Fibroblast of the conjunctiva (primary cell): ENCODE data around the gene AGPS.

Experiments
- DNase-seq: peaks from one replicate; pipeline ENCODE4 v3.0.0-alpha.2; 2010; ENCODE audit warnings: low read depth

Gene AGPS

DNA sequence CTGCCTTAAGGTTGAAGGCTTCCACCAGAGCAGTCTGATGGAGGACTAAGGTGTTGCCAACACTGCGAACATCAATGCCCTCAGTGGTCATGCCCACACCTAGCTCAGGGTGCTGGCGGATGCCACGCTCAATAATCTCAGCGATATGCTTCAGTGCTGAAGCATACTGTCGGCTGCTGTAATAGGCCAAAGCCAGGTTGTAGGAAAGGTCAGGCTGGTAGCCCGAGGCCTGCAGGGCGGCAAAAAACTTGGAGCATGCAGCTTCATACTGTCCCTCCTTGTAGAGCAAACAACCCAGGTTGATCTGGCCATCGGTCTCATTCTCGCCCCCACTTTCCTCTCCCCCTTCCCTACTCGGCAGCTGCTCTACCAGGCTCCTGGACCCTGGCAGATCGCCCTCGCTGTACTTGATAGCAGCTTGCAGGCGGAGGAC lies 159.4 kb downstream of the AGPS start:
- DNase-seq: no peak

DNA sequence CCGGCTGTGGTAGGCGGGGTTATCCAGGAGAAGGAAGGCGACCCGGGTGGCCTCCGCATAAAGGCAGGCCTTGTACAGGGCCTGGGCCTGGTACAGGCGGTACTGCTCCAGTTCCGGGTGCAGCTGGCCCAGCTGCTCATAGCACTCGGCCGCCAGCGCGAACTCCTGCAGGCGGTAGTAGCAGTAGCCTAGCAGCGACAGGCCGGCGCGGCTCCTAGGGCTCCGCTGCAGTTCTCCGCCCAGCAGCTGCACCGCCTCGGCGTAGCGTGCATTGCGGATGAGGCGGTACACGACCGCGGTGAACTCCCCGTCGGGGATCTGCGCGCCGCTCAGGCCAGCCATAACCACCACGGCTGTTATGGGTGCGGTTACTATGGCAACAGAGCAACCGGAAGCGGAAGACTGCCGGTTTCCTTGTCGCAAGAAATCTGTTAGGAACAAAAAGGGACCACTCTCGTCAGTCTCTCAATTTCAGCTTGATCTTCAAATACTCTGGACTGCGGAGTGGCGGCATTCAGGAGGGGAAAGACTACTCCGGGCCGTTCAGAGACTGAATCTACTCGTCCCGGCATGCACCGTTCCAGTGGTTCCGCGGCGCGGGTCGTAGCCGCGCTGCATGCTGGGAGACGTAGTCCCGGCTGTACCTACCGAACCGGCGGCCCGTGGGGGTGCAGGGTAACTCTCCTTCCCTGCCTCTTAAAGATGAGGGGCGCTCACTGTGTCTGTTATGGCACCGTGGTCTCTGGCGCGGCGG lies 160.0 kb downstream of the AGPS start:
- DNase-seq: peak; percentile 78

DNA sequence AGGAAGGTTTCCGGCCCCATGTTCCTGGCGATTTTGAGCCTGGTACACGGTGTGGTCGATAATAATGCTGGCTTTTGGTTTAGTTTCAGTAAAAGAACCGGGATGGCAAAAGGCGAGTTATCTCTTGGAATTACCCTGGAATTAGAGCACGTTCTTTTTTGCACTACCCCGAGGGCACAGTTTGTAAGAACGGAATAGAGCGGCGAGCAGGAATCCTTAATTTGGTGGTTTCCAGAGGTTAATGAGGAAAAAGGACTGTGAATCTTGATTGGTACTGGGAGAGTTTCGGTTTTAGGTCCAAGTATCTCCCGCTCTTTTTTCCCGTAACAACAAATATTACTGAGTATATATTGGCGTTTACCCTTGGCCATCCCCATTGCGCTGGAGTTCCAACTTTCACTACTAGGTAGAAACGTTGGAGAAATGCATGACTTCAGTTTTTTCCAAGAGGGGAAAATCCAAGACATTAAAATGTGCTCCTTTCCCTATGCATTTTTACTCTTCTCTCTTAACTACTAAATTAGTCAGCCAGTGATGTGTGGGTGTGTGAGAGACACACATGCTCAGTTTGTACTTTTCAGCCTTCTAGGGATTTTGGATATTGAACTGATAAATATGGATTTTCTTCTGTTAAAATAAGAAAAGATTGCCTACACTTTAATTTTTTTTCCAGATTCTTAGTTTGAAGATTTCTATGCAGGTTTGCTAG lies 160.8 kb downstream of the AGPS start:
- no peak for DNase-seq

DNA sequence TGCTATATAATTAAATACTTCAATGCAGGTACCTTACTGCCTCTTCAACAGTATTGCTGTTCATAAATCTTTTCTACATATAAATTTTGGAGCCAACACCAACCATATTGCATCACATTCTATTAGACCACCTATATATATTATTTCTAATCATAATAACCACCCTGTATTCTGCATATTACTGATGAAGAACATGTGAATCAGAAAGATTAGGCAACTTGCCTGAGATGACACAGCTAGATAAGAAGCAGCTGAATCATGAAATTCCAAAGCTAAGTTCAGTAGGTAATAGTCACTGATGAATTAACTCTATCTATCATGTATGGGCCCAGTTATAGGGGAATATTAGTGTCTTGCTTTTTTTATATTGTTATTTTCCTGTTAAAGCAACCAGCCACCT lies 161.8 kb downstream of the AGPS start:
- no peak for DNase-seq

DNA sequence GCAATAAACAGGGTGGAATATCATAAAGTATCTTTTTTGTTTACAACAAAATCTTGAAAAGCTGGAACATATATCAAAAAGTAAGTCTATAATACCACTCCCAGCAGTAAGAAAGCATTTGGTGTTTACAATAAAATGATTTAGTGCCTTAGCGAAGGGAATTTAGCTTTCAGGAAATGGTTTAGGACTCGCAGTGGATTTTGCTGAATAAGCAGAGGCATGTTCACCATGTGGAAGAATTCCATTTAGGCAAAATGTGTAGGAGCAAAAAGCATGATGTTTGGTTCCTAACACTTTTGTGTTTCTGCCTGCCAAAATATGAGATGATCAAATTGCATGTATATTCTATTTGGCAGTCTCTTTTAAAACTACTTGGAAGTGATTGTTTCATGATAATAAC lies 163.6 kb downstream of the AGPS start:
- DNase-seq: no peak

DNA sequence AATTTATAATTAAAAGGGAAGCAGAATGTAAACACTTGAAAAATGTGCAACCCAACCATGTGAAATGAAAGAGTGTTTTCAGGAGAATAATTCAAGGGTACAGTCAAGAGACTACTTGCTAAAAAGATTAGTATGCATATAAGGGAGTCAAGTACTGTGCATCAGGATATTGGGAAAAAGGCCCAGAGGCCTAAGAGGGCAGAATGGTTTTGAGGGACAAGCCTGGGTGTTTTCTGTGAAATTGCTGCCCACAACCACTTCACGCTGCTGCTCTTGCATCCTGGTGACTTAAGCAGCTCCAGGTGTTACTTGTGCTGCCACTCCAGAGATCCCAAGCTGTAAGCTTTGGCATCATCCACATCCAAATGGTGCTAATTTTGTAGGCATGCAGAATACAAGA lies 165.2 kb downstream of the AGPS start:
- DNase-seq: no peak

DNA sequence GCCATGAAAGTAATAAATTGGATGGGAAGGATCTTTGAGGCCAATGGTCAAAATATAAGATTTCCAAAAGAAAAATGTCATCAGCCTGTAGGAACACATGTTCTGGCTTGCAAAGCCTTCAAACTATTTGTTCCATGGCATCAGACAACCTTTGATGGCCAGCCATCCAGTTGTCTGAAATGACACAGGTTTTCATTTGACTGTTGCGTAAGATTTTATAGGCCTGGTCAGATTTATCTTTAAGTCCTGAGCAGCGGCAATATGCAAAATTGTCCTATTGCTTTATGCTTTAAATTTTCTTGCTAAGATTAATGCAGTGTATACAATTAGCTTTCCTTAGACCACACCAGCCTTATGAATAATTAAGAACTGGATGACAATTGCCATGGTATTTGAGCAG lies 167.1 kb downstream of the AGPS start:
- DNase-seq: no peak

DNA sequence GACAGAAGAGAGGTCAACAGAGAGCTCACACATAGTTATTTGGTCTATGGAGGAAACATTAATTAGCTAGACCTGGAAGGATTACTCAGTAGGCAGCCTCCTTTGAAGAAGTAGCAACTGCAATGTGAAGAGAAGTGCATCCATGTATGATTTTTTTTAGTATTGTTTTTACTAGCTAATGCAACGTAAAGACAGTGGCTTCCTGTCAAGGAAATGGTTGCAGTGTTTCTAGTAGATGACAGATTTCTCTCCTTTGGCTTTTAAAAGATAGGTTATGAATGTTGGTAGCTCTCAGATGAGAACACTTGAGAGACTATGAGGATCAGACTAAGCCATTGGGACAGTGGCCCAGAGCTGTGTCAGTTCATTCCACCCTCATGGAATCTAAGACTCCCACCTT lies 175.8 kb downstream of the AGPS start:
- DNase-seq: no peak

DNA sequence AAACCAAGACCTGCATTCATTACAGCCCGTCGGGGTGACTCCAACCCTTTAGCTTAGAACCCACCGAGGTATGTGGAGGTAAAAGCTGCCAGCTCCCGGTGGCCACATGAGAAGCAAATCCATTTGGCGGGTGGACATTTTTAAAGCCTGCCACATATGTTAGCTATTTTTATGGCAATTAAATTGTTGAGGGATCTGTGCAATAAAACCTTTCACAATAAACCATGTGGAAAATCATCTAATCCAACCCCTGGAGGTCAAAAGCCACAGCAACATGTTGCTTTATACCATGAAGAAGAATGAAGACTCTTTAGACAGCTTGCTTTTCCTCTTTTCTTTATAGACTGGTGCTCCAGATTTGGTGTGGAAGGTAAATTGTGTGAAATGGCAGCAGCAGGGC lies 176.3 kb downstream of the AGPS start:
- DNase-seq: no peak

DNA sequence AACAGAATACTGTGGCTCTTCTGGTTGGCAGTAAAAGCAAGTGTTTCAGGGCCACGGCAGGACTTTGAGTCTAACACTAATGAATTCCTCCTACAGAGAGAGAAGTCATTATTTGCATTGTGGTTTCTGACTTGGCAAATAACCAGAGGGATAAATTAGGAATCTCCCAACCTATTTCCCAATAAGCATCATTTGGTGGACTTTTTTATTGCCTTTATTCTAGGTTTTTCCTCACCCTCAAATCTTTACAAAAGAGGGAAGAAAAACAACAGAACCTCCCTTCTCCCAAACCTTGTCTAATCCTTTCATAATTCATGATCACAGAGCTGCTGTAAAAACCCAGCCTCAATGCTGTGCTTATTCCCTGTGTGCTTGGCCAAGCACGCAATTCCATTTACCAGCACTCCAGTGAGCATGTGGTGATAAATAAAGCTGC lies 179.7 kb downstream of the AGPS start:
- DNase-seq: no peak

DNA sequence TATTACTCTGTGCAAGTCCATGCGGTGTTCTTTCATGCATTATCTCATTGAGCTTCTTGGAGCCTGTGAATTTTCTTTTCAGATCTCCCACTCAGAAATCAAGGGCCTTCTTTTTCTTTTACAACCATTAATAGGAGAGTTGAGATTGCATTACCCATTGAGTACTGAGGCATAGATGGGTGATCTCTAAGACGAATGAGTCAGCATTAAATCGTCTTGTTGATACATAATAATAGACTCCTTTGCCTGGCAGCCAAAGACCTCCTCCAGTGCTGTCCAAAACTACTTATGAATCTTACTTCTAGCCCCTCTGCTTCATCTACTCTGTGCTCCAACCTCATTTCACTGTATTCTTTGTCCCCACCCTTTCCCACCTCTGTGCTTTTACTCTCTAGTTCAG lies 180.5 kb downstream of the AGPS start:
- no peak for DNase-seq

DNA sequence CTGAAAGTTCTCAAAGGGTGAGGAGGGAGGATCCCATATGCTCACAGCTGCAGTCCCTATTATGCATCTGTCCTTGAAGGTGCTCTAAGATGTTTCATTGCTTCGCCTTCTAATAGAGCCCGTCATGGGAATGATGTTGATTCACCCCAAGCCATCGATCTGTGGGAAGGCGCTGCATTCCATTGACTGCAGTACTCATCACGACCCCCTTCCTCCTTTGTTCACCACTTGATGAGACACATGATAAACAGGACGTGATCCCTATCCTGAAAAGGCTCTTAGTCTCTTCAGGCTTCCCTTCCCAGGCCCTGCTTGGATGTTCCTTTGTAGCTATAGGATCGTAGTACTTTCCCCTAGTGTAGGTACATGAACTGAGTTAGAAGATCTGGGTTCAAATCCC lies 181.8 kb downstream of the AGPS start:
- no peak for DNase-seq

DNA sequence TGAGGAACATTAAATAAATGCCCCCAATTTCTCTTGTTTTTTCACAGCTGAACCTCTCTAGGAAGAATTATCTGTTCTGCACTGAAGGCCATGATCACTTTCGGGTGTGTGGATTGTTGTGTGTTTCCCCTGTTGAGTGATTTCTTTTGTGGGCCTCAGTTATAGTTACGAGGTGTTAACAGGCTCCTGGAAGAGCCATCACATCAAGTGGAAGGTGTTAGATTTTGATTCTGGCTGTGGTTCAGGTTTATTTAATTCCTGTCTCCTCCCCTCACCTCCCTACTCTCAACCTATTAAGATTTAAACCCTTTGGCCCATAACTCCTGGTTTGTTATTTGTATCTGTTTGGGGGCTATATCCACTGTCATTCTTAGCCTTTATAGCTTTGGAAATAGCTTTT lies 182.8 kb downstream of the AGPS start:
- DNase-seq: no peak

DNA sequence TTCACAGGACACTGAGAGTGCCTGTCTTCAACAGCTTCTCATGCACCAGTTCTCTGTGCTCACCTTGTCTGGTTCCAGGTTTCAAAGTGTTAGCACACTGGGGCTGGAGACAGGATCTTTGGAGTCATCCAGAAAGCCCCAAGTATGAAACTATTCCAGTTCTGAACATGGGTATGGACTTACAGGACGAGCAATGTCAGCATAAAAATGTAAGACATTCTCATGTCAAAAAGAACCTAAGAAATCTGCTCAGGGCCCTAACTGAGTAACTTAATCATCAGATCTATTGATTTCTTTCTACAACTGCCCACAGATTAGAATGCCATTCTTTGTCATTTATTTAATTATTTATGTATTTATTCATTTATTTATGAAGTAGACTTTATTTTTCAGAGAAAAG lies 184.5 kb downstream of the AGPS start:
- DNase-seq: no peak

DNA sequence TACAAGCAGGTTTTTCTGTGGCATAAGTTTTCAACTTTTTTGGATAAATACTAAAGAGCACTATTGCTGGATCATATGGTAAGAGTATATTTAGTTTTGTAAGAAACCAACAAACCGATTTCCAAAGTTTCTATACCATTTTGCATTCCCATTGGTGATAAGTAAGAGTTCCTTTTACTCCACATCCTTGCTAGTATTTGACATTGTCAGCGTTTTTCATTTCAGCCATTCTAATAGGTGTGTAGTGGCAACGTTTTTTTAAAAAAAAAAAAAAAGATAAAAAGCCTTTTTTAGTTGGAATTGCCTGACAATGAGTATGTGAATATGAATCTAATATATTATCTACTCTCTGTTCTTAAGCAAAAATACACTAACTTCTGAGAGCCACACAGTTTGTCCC lies 185.9 kb downstream of the AGPS start:
- DNase-seq: no peak

DNA sequence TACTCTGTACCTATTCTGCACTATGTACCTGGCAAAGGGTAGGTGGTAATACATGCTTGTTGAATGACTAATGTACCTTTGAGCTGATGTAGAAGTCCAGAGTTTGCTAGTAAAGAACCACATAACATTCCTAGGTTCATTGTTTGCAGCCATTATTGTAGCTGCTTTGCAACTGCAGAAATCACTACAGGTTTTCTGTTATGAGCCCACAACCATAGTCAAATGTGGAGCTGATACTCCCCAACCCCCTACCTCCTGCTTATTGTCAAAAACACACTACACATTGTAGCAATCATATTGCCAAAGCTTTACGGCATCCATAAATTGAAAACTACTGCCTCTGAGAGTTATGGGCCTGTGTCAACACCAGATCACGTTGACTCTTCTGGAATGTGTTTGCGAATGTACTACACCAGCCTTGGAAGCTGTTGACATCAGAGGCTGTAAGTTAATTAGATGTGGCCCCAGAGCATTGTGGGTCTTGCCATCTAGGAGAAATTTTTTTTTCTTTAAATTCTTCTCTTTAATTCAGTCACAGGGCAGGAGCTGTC lies 187.0 kb downstream of the AGPS start:
- no peak for DNase-seq

DNA sequence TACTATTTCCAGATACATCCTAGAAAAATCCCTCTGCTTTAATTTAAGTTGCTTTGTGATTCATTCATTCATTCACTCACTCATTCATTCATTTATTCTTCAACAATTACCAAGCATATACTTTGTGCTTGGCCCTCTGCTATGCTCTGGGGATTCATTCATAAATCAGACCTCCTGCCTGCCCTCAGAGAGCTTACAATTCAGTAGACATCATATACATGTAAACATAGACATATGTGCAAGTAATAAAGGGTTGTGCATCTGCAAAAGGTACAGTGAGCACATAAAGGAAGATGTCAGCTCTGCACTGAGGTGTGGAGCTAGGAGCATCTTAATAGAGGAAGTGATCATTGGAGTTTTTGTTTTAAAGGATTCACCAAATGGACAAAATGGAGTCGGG lies 189.4 kb downstream of the AGPS start:
- DNase-seq: no peak

DNA sequence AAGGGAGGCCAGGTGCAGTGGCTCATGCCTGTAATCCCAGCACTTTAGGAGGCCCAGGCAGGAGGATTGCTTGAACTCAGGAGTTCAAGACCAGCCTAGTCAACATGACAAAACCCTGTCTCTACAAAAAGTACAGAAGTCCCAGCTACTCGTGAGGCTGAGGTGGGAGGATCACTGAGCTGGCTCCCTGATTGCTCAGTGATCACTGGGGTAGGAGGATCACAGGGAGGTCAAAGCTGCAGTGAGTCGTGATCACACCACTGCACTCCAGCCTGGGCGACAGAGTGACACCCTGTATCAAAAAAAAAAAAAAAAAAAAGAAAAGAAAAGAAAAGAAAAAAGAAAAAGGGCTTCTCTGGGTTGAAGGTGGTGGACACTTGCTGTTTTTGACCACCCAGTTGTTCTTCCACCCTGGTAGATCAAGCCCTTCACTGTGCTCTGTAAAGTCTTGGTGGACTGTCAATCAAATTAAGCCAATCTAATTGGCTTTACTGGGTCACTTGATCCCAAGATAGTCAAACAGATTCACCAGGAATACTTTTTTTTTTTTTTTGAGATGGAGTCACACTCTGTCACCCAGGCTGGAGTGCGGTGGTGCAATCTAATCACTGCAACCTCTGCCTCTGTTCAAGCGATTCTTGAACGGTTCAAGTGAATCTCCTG lies 191.6 kb downstream of the AGPS start:
- no peak for DNase-seq

DNA sequence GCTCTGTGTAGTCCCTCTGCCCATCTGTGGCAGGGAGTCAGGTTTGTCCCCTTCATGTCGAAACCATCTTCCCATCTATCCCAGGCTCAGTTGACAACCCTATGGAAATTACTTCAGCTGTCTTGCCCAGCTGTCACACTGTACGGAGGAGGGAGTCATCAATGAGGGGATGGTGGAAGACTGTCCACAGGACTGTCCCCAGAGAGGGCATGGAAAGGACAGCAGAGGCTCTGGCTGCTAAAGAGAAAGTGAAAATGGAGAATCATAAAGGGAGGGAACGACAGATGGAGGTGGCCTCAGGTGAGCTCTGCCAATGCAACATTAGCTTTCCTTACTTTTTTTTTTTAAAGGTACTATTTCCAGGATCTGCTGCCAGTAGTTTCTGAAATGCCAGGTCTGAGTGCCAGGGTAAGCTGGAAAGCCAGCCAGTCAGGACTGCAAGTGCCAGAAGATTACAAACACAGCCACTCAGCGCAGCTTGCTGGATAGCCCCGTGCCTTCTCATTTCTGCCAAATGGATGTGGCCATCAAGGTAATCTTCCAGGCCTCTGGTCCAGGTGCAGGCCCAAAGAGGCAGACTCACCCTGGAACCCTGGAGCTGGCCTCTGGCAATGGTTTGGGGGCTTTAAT lies 192.8 kb downstream of the AGPS start:
- DNase-seq: no peak

DNA sequence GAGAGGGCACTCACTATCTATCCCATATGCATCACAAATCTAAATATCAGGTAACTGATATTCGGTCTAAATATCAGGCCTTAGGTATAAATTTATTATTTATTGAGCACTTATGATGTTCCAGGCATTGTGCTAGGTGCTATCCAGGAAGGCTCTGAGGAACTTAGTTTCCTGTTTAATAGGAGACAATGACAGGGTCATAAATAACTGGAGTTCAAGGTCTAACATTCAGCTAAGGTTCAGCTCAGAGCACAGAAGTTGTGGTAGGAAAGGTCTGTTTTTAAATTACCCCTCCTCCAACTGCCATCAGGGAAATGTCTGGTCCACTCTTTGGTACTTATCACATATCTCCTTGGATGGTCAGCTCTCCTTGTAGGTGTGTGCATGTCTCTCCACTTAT lies 193.6 kb downstream of the AGPS start:
- no peak for DNase-seq

DNA sequence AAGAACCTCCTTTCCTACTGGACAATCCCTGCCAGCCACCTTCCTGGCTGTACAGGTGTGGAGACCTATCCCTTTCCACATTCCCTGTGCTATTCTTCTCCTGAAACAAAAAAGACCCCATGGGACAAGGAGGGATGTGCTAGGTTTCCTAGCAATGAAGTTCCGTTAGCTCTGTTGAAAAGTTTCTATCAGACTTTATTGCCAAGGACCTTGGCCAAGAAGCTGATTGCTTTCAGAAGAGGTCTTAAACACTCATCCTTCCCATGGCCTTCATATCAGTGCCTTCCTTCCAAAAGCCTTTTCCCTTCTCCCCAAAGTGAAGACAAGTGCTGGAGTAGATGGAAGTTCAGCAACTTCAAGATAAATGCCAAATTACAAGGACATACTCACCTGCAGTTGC lies 194.8 kb downstream of the AGPS start:
- no peak for DNase-seq

DNA sequence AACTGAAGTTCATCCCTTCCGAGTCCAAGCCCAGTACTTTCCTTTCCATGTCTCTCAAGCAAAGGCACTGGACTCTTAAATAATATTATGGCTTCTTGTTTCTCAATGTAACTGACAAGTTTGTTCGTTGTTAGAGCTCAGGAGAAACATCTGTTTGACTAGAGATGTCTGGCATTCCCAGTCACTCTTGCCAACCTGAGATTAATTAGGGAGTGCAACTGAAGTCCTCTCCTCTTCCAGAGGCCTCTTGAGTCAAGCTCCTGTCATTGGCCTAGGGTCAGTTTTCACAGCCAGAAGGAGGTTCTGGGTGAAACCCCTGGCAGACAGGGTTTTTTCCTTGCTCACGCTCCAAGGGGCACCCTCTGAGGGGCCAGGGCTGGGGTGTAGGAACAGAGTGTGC lies 196.1 kb downstream of the AGPS start:
- DNase-seq: no peak

DNA sequence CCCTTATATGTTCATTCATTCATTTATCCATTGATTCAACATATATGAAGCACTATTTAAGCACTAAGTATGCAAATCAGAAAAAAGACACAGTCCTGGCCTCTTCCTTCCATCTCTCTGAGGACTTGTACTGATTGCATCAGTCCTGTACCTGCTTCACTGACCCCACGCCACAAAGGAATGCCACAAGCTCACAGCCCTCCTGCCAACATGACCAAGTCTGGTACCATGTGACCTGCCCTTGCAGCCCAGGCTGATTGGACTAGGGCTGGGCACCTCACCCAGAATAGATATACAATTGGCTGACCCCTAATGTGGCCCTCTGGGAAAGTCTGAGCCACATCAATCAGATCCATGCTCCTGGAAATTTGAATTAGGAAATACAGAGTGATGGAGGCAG lies 196.6 kb downstream of the AGPS start:
- DNase-seq: no peak
